GM12878 (cell line): ENCODE data around the gene PLEKHF1. TPM values are rescaled to one million over a fixed set of nuclear protein-coding genes. Genes with fewer than 3 reads are reported as not detected.

Experiments used
- ATAC-seq: fragments of 200-7000 bp; cut with Tn5 transposase; 3 replicates; pipeline ENCODE4 v1.9.1; 2020; ENCODE audit warnings: mild to moderate bottlenecking, moderate library complexity
- BruUV-seq: library from RNA; stranded (reverse); fragments of 400-500 nt; replicated peaks from 2 replicates; lab custom pipeline; 2021; lab: Mats Ljungman, UMichigan
- CTCF ChIA-PET: fragments of 300-600 bp; sonication (Branson Sonifier 250); formaldehyde crosslinking; extraction: SDS; loops from one replicate; lab custom pipeline; 2021; ENCODE audit warnings: inconsistent platforms; lab: Yijun Ruan, JAX
- POLR2A ChIA-PET: fragments of 350-600 bp; formaldehyde crosslinking; extraction: SDS; loops from one replicate; lab custom pipeline; 2021; ENCODE audit warnings: inconsistent platforms; lab: Charles Lee
- RAD21 ChIA-PET: fragments of 300-600 bp; sonication (Branson Sonifier 250); formaldehyde crosslinking; loops from one replicate; lab custom pipeline; 2023; ENCODE audit warnings: antibody characterized with exemption; ENCODE audit not compliant: unreplicated experiment; lab: Charles Lee
- SMC1A ChIA-PET: fragments of 300-600 bp; sonication (Branson Sonifier 250); formaldehyde crosslinking; loops from one replicate; lab custom pipeline; 2023; ENCODE audit not compliant: unreplicated experiment, uncharacterized antibody; lab: Charles Lee
- DNase-seq: peaks from one replicate; pipeline ENCODE4 v3.0.0-alpha.2; 2011; ENCODE audit warnings: low read depth, low spot score
- FAIRE-seq: peaks from 3 replicates; lab custom pipeline; 2011; peaks lifted over from hg19 to GRCh38; lab: Jason Lieb, UNC
- H2AFZ ChIP-seq: 2 replicates; pipeline ENCODE4 v1.6.0; 2011; ENCODE audit warnings: low read depth, low read length, control low read depth; ENCODE audit not compliant: control insufficient read depth
- H3K27ac ChIP-seq: 2 replicates; pipeline ENCODE4 v1.5.1; 2011; ENCODE audit warnings: control low read depth; ENCODE audit not compliant: control insufficient read depth, insufficient read depth
- H3K27me3 ChIP-seq, 2 experiments: replicated peaks in 1 of 2; 2 replicates each; pipeline versions ENCODE4 v1.6.0 to v1.6.1; 2011; ENCODE audit warnings: low read length in 1 of 2; ENCODE audit not compliant: control insufficient read depth in 2 of 2, insufficient read depth in 2 of 2
- H3K36me3 ChIP-seq, 2 experiments: 2 replicates each; pipeline ENCODE4 v1.5.1; 2011; ENCODE audit warnings: low read length in 1 of 2; ENCODE audit not compliant: control insufficient read depth in 2 of 2, insufficient read depth in 2 of 2
- H3K4me1 ChIP-seq: 2 replicates; pipeline ENCODE4 v1.6.1; 2011; ENCODE audit warnings: mild to moderate bottlenecking, low read length, moderate library complexity, mixed read lengths; ENCODE audit not compliant: control insufficient read depth, insufficient read depth
- H3K4me2 ChIP-seq: 2 replicates; pipeline ENCODE4 v1.6.0; 2011; ENCODE audit warnings: control low read depth; ENCODE audit not compliant: control insufficient read depth, insufficient read depth
- H3K4me3 ChIP-seq: fragments of 200-600 bp; sonication (generic); 2 replicates; pipeline ENCODE4 v1.5.1; 2016
- H3K79me2 ChIP-seq: 2 replicates; pipeline ENCODE4 v1.6.0; 2011; ENCODE audit warnings: low read length; ENCODE audit not compliant: control insufficient read depth, insufficient read depth
- H3K9ac ChIP-seq: 2 replicates; pipeline ENCODE4 v1.8.0; 2011; ENCODE audit warnings: low read length, control low read depth, mixed read lengths; ENCODE audit not compliant: control insufficient read depth, insufficient read depth
- H3K9me3 ChIP-seq: replicated peaks from 3 replicates; pipeline ENCODE4 v1.5.1; 2011; ENCODE audit warnings: mild to moderate bottlenecking, low read length; ENCODE audit not compliant: control insufficient read depth, insufficient read depth
- H4K20me1 ChIP-seq: 2 replicates; pipeline ENCODE4 v1.6.0; 2011; ENCODE audit not compliant: control insufficient read depth, insufficient read depth
- CTCF ChIP-seq, 3 experiments: IDR thresholded peaks in 2 of 3; conservative IDR thresholded peaks in 1 of 3; 2 replicates each; pipeline ENCODE4 v1.5.1; 2011; ENCODE audit warnings: low read depth in 3 of 3, low read length in 3 of 3, mild to moderate bottlenecking in 3 of 3, control low read depth in 2 of 3, moderate library complexity in 2 of 3, inconsistent platforms in 1 of 3, mixed read lengths in 1 of 3; ENCODE audit not compliant: control insufficient read depth in 2 of 3, insufficient read depth in 1 of 3; ENCODE audit errors: extremely low read depth in 1 of 3
- NBN ChIP-seq: fragments of 450-650 bp; IDR thresholded peaks from 2 replicates; pipeline ENCODE4 v1.6.1; 2016
- PAX5 ChIP-seq: IDR thresholded peaks from 2 replicates; pipeline ENCODE4 v1.6.1; 2011; ENCODE audit warnings: low read depth, low read length, borderline replicate concordance
- POLR2AphosphoS2 ChIP-seq: IDR thresholded peaks from 2 replicates; pipeline ENCODE4 v1.6.1; 2011; ENCODE audit warnings: low read depth, mild to moderate bottlenecking, low read length, improper control_type of control experiment, moderate library complexity
- SMC3 ChIP-seq: IDR thresholded peaks from 2 replicates; pipeline ENCODE4 v1.6.1; 2011; ENCODE audit warnings: low read length, improper control_type of control experiment, borderline replicate concordance
- STAT3 ChIP-seq: IDR thresholded peaks from 2 replicates; pipeline ENCODE4 v1.6.1; 2011; ENCODE audit warnings: low read depth, low read length, improper control_type of control experiment
- ZNF384 ChIP-seq: IDR thresholded peaks from 2 replicates; pipeline ENCODE4 v1.6.1; 2012; ENCODE audit warnings: low read depth, mild to moderate bottlenecking, low read length, improper control_type of control experiment, borderline replicate concordance
- WGBS: methylation state at CpG from one replicate; pipeline ENCODE4 v1.1.6; 2016; ENCODE audit warnings: low lambda C conversion rate; ENCODE audit not compliant: insufficient replicate concordance, insufficient coverage; ENCODE audit errors: missing lambda C conversion rate; 5-methylcytosine and 5-hydroxymethylcytosine counted together
- in situ Hi-C: fragments of 300-500 bp; cut with MboI; formaldehyde crosslinking; loops from 9 replicates; pipeline ENCODE4 v1.14.3; 2018; ENCODE audit warnings: mixed read lengths
- intact Hi-C: fragments of 100-400 bp; cut with micrococcal nuclease; formaldehyde crosslinking; loops from one replicate; pipeline ENCODE4 v1.14.2; 2022; ENCODE audit not compliant: unreplicated experiment
- polyA plus RNA-seq, 11 experiments: library from polyadenylated mRNA; depleted of rRNA in 4 of 11; unstranded in 6 of 11; stranded (reverse) in 5 of 11; fragments of >200 nt; fragmentation: Nextera tagmentation in 4 of 11; fragmentation: Illumina TruSeq in 1 of 11; extraction: Ambion mirVana in 4 of 11; extraction: Trizol in 1 of 11; gene quantifications; 1 replicate in 1 of 11; 2 replicates in 10 of 11; pipeline versions ENCODE4 v1.2.1 to v1.2.3, GENCODE V29; 2011 to 2016; ENCODE audit warnings: inconsistent platforms in 2 of 11, missing spikeins in 2 of 11, low read depth in 1 of 11
- total RNA-seq, 4 experiments: library from RNA; depleted of rRNA in 3 of 4; stranded (reverse); fragments of >200 nt in 3 of 4; fragmentation: Illumina TruSeq in 1 of 4; extraction: Trizol in 1 of 4; gene quantifications; 2 replicates each; pipeline versions ENCODE4 v1.2.1 to v1.2.3, GENCODE V29; 2013 to 2021
- TF ChIP-seq, protein P1 (sequence below): fragments of 450-650 bp; IDR thresholded peaks from 2 replicates; pipeline ENCODE4 v1.6.1; 2017; ENCODE audit warnings: mild to moderate bottlenecking

PLEKHF1 gene
- total and polyA plus RNA-seq, 10 of the 15 experiments (the other 5 are each of a cell fraction or from before 2014, with no cell fraction given), result 0.10 to 20.3 (median 15.3) TPM

DNA sequence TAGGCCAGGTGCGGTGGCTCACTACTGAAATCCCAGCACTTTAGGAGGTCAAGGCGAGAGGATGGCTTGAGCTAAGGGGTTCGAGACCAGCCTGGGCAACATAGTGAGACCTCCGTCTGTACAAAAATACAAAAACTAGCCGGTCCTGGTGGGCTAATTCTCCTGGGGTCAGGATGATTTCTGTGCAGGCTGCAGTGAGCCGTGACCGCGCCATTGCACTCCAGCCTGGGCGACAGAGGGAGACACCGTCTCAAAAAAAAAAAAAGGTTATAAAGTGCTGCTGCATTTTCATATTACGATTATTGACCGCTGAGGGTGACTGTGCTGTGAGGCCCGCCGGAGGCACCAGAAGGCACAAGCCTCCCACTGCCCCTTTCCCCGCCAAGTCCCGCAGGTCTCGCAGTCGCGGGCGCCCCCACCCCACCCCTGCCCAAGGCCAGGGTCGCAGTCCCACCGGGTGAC is 477 bp upstream of the PLEKHF1 start:
- peak overlapping the region; percentile 92 for H3K4me3 ChIP-seq
- H4K20me1 ChIP-seq, result no peaks in the 10 kb centered on the region
- RAD21 ChIA-PET, result interaction anchor here (0.9 to 5.3 kb wide), 5 partner anchors 22 to 180 kb away, joined by 3 to 78 read pairs (median 19); partner anchors contain the start of genes C19orf12 and POP4
- no TSS peak for BruUV-seq
- H3K4me2 ChIP-seq, result peak overlapping the region; percentile 72
- intact Hi-C loops, result loop anchor here (1.0 to 2.0 kb wide), 2 partner anchors 52 to 54 kb away; no protein-coding TSS in a partner anchor
- CTCF ChIA-PET, result interaction anchor here (0.7 to 6.5 kb wide), 11 partner anchors 15 to 97 kb away, joined by 3 to 111 read pairs (median 4); partner anchors contain the start of genes C19orf12 and POP4
- H3K79me2 ChIP-seq, result peaks cover 46% of the 10 kb centered on the region
- peaks cover 30% of the 10 kb centered on the region for H3K4me1 ChIP-seq
- 5% methylated on average over 15 of the region's 22 CpGs for WGBS
- FAIRE-seq (no peak), ATAC-seq (no peak), DNase-seq (no peak)
- H3K9ac ChIP-seq, result peak overlapping the region; percentile 75
- H3K27ac ChIP-seq, result peak overlapping the region; percentile 84
- H3K27me3 ChIP-seq, result no peaks in the 10 kb centered on the region
- SMC1A ChIA-PET, result interaction anchor here (1.0 to 4.7 kb wide), 6 partner anchors 14 to 59 kb away, joined by 3 to 42 read pairs (median 6); partner anchors contain the start of genes C19orf12 and POP4
- H2AFZ ChIP-seq, result peak overlapping the region; percentile 73
- POLR2A ChIA-PET, result interaction anchor here (0.6 to 1.3 kb wide), 7 partner anchors 15 to 58 kb away, joined by 3 to 10 read pairs (median 3); partner anchors contain the start of gene POP4
- in situ Hi-C loops, result loop anchor here (10.0 kb wide), 1 partner anchor 50 kb away; no protein-coding TSS in a partner anchor
- peak in 1 of 3 experiments; percentile 31; a peak in 2 of 6 replicates for TF ChIP-seq CTCF (IDR thresholded peaks at IDR 0.05 in 2 of 3, conservative IDR thresholded peaks at IDR 0.05 in 1 of 3; ENCODE audit: control insufficient read depth in 2 of 3, extremely low read depth in 1 of 3, insufficient read depth in 1 of 3, low read depth in 3 of 3, low read length in 3 of 3)
- TF ChIP-seq STAT3, result no peak
- no peak for TF ChIP-seq POLR2AphosphoS2
- TF ChIP-seq ZNF384, result peak; percentile 38; the same call in 1 of the 2 replicates
- 0 out of 2 replicates have a peak, but pooled peaks have one; percentile 22 for TF ChIP-seq NBN
- TF ChIP-seq, protein P1, sequence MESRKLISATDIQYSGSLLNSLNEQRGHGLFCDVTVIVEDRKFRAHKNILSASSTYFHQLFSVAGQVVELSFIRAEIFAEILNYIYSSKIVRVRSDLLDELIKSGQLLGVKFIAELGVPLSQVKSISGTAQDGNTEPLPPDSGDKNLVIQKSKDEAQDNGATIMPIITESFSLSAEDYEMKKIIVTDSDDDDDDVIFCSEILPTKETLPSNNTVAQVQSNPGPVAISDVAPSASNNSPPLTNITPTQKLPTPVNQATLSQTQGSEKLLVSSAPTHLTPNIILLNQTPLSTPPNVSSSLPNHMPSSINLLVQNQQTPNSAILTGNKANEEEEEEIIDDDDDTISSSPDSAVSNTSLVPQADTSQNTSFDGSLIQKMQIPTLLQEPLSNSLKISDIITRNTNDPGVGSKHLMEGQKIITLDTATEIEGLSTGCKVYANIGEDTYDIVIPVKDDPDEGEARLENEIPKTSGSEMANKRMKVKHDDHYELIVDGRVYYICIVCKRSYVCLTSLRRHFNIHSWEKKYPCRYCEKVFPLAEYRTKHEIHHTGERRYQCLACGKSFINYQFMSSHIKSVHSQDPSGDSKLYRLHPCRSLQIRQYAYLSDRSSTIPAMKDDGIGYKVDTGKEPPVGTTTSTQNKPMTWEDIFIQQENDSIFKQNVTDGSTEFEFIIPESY, result no peak
- TF ChIP-seq SMC3, result peak; percentile 21; the same call in 1 of the 2 replicates
- TF ChIP-seq PAX5, result peak; percentile 66; the same call in 1 of the 2 replicates
- H3K9me3 ChIP-seq, result no peaks in the 10 kb centered on the region
- no peaks in the 10 kb centered on the region; a peak in 2 of 4 replicates for H3K36me3 ChIP-seq
